ES-I3 (cell line): ENCODE data around the gene GPATCH4.

Source experiments
- H3K36me3 ChIP-seq: 2 replicates; pipeline ENCODE4 v1.6.1; 2013; ENCODE audit warnings: mild to moderate bottlenecking, low read length, control low read depth, moderate library complexity; ENCODE audit not compliant: insufficient read depth
- H3K4me1 ChIP-seq: 2 replicates; pipeline ENCODE4 v1.6.1; 2013; ENCODE audit warnings: mild to moderate bottlenecking, control low read depth, low read length; ENCODE audit not compliant: insufficient read depth
- H3K9ac ChIP-seq: 2 replicates; pipeline ENCODE4 v1.6.1; 2013; ENCODE audit warnings: low read depth, mild to moderate bottlenecking, low read length, moderate library complexity
- H3K9me3 ChIP-seq: 2 replicates; pipeline ENCODE4 v1.6.1; 2013; ENCODE audit warnings: mild to moderate bottlenecking, low read length, moderate library complexity; ENCODE audit not compliant: control insufficient read depth, insufficient read depth

GPATCH4 gene

DNA sequence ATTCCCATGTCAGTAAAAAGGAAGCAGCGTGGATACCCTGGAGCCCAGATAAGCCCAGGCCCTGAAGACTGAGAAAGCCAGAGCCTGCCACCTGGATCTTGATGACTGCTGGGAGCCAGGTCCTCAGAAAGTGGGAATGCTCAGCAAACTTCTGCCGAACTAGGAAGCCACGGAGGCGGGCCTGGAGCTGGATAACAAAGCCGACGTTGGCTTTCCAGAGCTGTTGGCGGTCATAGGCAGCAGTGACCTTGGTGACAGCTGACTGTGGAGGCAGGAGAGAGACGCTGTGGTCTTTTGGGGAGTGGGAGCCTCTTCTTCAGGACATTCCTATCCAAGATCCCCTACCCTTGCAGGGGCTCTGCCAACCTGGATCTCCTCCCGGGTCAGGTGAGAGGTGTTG lies 53.3 kb downstream of the GPATCH4 start:
- Histone ChIP-seq H3K4me1 (no peaks in the 10 kb centered on the region), H3K9me3 (no peaks in the 10 kb centered on the region), H3K9ac (no peak overlapping the region), H3K36me3 (peaks cover 4% of the 10 kb centered on the region)

DNA sequence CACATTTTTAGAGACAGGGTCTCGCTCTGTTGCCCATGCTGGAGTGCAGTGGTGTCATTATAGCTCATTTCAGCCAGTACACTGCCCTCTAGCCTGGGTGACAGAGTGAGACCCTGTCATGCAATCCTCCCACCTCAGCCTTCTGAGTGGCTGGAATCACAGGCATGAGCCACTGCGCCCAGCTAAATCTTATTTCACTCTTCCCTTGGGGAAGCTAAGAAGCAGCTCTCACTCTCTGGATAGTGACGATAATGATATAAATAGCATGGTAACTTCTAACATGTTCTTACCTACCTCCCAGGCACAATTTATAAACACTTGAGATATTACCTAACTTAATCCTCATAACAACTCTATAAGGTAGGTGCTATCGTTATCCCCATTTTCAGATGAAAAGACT lies 53.8 kb downstream of the GPATCH4 start:
- H3K4me1 ChIP-seq: no peaks in the 10 kb centered on the region
- no peaks in the 10 kb centered on the region for H3K9me3 ChIP-seq
- H3K36me3 ChIP-seq: peaks cover 4% of the 10 kb centered on the region
- H3K9ac ChIP-seq: no peak overlapping the region

DNA sequence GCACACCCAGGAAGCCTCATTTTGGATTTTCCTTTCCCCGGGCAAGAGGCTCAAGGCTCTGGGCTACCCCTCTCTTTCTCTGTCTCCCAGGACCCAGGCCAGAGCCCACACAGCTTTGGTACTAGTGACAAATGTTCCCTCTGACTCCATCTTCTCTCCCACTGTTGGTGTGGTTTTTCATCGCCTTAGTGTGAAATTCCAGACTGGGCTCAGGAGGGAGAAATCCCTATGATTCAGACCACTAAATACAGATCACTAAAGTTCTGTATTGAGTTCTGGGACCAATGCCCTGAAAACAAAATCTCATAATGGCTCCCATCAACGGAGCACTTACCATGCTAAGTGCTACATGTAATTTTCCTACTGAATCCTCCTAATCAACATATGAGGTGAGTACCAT lies 55.0 kb downstream of the GPATCH4 start:
- Histone ChIP-seq H3K4me1 (no peaks in the 10 kb centered on the region), H3K36me3 (peaks cover 9% of the 10 kb centered on the region), H3K9me3 (no peaks in the 10 kb centered on the region), H3K9ac (no peak overlapping the region)

DNA sequence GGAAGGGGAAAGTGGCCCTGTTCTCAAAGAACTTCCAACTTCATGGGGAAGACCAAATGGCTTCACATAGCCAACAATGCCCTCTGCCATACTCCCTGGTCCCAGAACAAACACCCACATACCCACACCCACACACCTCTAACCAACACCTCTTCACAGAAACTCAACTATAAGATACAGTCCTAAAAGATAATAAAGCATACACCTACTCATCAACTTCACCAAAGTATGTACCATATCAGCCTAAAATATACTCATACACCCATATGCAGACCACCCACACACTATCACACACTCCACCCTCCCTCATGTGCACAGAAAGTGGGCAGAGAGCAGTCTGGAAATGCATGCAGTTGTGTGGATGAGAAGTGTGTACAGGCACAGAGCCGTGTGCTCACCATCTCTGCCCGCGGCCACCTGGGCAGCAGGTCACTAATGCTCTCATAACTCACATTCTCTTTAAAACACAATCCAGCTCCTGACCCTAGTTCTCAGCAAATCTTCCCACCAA lies 56.6 kb downstream of the GPATCH4 start:
- Histone ChIP-seq H3K9me3 (no peaks in the 10 kb centered on the region), H3K4me1 (no peaks in the 10 kb centered on the region), H3K36me3 (peaks cover 11% of the 10 kb centered on the region), H3K9ac (no peak overlapping the region)
